Loucy (cell line): Measurements from ENCODE around the gene CCDC28A.

Experiments
- H2AFZ ChIP-seq: fragments of 200-600 bp; sonication (generic); 2 replicates; pipeline ENCODE4 v1.6.0; 2016; ENCODE audit warnings: antibody characterized with exemption, mild to moderate bottlenecking, low read length, moderate library complexity
- H3F3A ChIP-seq: fragments of 200-600 bp; 2 replicates; pipeline ENCODE4 v1.6.0; 2016; ENCODE audit warnings: antibody characterized with exemption, low read depth, mild to moderate bottlenecking
- H3K27me3 ChIP-seq: fragments of 200-600 bp; sonication (generic); 2 replicates; pipeline ENCODE4 v1.6.1; 2014; ENCODE audit warnings: low read length, mild to moderate bottlenecking; ENCODE audit not compliant: insufficient read depth, poor library complexity, severe bottlenecking
- H3K36me3 ChIP-seq: fragments of 200-600 bp; sonication (generic); 2 replicates; pipeline ENCODE4 v1.6.1; 2016; ENCODE audit warnings: low read length; ENCODE audit not compliant: insufficient read depth
- H3K4me1 ChIP-seq: fragments of 200-600 bp; sonication (generic); 2 replicates; pipeline ENCODE4 v1.5.1; 2014; ENCODE audit warnings: low read length, mild to moderate bottlenecking; ENCODE audit not compliant: insufficient read depth, poor library complexity, severe bottlenecking
- H3K4me2 ChIP-seq: fragments of 200-600 bp; sonication (generic); 2 replicates; pipeline ENCODE4 v1.6.0; 2014; ENCODE audit warnings: antibody characterized with exemption, low read length, low read depth, mild to moderate bottlenecking; ENCODE audit not compliant: poor library complexity, severe bottlenecking
- H3K4me3 ChIP-seq: fragments of 200-600 bp; sonication (generic); 2 replicates; pipeline ENCODE4 v1.5.1; 2014; ENCODE audit warnings: low read length, mild to moderate bottlenecking, mixed read lengths; ENCODE audit not compliant: poor library complexity, severe bottlenecking
- H3K79me2 ChIP-seq: fragments of 200-600 bp; sonication (generic); 2 replicates; pipeline ENCODE4 v1.6.1; 2014; ENCODE audit warnings: low read length; ENCODE audit not compliant: insufficient read depth
- H3K9ac ChIP-seq: fragments of 200-600 bp; sonication (generic); 2 replicates; pipeline ENCODE4 v1.6.0; 2014; ENCODE audit warnings: mild to moderate bottlenecking, low read depth, low read length, moderate library complexity; ENCODE audit not compliant: poor library complexity, severe bottlenecking
- H3K9me2 ChIP-seq: fragments of 200-600 bp; sonication (generic); replicated peaks from 2 replicates; pipeline ENCODE4 v1.6.1; 2016; ENCODE audit warnings: low read depth, low read length, mixed read lengths
- H3K9me3 ChIP-seq: fragments of 200-600 bp; sonication (generic); 2 replicates; pipeline ENCODE4 v1.6.1; 2014; ENCODE audit warnings: mild to moderate bottlenecking, antibody characterized with exemption, low read length, low read depth; ENCODE audit not compliant: insufficient read depth
- H4K20me1 ChIP-seq: fragments of 200-600 bp; sonication (generic); 2 replicates; pipeline ENCODE4 v1.6.0; 2014; ENCODE audit warnings: antibody characterized with exemption, low read length, mild to moderate bottlenecking; ENCODE audit not compliant: insufficient read depth, poor library complexity, severe bottlenecking
- EZH2phosphoT487 ChIP-seq: fragments of 200-600 bp; IDR thresholded peaks from 2 replicates; pipeline ENCODE4 v1.6.1; 2018; ENCODE audit warnings: antibody characterized with exemption, mild to moderate bottlenecking, moderate library complexity, borderline replicate concordance
- TF ChIP-seq, protein P1 (sequence below): fragments of 200-600 bp; sonication (generic); conservative IDR thresholded peaks from 2 replicates; pipeline ENCODE4 v1.5.1; 2014; ENCODE audit warnings: mild to moderate bottlenecking, antibody characterized with exemption, low read length

Gene CCDC28A

DNA sequence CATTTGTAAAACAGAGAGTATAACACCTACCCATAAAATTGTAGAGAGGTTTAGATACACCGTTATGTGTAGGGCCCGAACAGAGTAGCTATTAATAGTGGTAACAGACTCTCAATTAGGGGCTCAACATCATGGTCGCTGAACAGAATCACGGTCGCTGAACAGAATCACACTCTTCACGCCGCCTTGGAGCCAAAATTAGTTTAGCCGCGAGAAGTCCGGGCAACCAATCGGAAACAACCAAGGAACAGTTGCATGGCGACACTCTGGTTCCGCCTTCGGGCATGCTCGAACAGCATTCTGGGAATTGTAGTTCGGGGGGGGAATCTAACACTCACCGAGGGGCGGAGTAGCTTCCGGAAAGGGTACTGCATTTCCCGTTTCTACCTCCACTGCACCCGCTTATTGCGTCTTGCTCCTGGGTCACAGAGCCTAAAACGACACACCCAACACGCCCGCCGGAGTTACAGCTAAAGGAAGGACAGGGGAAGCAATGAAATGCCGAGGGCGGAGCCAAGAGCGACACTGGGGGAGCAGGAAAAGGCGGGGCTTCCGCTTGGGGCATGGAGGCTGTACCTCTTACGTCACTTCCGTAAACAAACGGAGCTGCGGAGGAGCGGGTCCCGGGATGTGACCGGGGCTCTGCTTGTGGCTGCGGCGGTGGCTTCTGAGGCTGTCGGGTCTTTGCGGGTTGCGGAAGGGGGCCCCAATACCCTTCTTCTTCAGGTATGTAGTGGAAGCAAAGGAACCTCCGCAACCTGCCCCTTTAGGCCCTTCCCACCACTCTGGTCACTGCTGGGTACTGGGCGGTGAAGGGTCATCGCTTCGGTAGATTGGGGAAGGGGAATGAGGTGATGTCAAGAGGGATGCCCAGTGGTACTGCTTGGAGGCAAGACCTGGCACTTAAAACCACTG, at the start of gene CCDC28A:
Gene CCDC28A (plus strand): TSS at position 593 of the 915 bp plus-strand sequence. CDS start 2,352 bp downstream, outside the sequence.
- H3K9me2 ChIP-seq, result no peaks in the 10 kb centered on the region
- H3K27me3 ChIP-seq, result no peaks in the 10 kb centered on the region
- H3K4me3 ChIP-seq, result peak within 1 kb of the TSS; percentile 81
- TF ChIP-seq, protein P1, sequence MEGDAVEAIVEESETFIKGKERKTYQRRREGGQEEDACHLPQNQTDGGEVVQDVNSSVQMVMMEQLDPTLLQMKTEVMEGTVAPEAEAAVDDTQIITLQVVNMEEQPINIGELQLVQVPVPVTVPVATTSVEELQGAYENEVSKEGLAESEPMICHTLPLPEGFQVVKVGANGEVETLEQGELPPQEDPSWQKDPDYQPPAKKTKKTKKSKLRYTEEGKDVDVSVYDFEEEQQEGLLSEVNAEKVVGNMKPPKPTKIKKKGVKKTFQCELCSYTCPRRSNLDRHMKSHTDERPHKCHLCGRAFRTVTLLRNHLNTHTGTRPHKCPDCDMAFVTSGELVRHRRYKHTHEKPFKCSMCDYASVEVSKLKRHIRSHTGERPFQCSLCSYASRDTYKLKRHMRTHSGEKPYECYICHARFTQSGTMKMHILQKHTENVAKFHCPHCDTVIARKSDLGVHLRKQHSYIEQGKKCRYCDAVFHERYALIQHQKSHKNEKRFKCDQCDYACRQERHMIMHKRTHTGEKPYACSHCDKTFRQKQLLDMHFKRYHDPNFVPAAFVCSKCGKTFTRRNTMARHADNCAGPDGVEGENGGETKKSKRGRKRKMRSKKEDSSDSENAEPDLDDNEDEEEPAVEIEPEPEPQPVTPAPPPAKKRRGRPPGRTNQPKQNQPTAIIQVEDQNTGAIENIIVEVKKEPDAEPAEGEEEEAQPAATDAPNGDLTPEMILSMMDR, result no peak
- TF ChIP-seq EZH2phosphoT487, result no peak
- H2AFZ ChIP-seq, result peak within 1 kb of the TSS; percentile 85
- no peaks in the 10 kb centered on the region for H3K36me3 ChIP-seq
- no peaks in the 10 kb centered on the region for H4K20me1 ChIP-seq
- H3K4me2 ChIP-seq, result peak within 1 kb of the TSS; percentile 84
- peak within 1 kb of the TSS; percentile 79 for H3K9ac ChIP-seq
- no peaks in the 10 kb centered on the region for H3K9me3 ChIP-seq
- H3K79me2 ChIP-seq, result peaks cover 25% of the 10 kb centered on the region
- no peaks in the 10 kb centered on the region for H3F3A ChIP-seq
- peaks cover 31% of the 10 kb centered on the region for H3K4me1 ChIP-seq

DNA sequence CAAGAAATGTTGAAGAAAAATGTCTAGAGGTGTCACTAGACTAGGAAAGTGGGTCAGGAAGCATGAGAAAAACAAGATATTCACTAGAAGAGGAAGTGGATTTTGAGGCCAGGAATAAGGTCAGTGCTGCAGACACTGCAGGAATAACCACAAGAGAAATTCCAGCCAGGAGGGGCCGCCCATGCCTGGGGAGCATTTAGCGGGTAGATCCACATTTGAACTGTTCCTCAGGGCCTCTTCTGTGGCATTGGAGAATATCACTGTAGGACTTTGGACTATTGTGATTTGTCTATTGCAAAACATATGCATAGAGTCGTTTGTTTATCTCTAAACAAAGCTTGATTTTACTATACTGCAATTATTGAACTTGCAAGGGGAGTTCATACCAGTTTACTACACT, 49.6 kb upstream of the CCDC28A start:
- H2AFZ ChIP-seq, result no peak overlapping the region

GRCh38 chr6:138726066-138726756, 47.4 kb upstream of the CCDC28A start:
- no peak overlapping the region for H3K4me3 ChIP-seq
- TF ChIP-seq EZH2phosphoT487, result no peak
- TF ChIP-seq, protein P1, result no peak
- peaks cover 28% of the 10 kb centered on the region for H3K4me1 ChIP-seq
- H4K20me1 ChIP-seq, result no peaks in the 10 kb centered on the region
- H2AFZ ChIP-seq, result no peak overlapping the region
- no peak overlapping the region for H3K9ac ChIP-seq
- no peaks in the 10 kb centered on the region for H3K9me2 ChIP-seq
- no peaks in the 10 kb centered on the region for H3K27me3 ChIP-seq
- no peaks in the 10 kb centered on the region for H3K9me3 ChIP-seq
- no peak overlapping the region for H3K4me2 ChIP-seq
- no peaks in the 10 kb centered on the region for H3K36me3 ChIP-seq
- no peaks in the 10 kb centered on the region for H3K79me2 ChIP-seq
- H3F3A ChIP-seq, result 0 out of 2 replicates have a peak, but pooled peaks cover 7% of the 10 kb centered on the region

More for the DNA sequence above, 49.6 kb upstream of the CCDC28A start:
- H3K4me3 ChIP-seq, result no peak overlapping the region
- no peaks in the 10 kb centered on the region for H3K27me3 ChIP-seq
- no peak overlapping the region for H3K9ac ChIP-seq
- H3F3A ChIP-seq, result 0 out of 2 replicates have a peak, but pooled peaks cover 7% of the 10 kb centered on the region
- no peaks in the 10 kb centered on the region for H4K20me1 ChIP-seq
- H3K4me1 ChIP-seq, result peaks cover 27% of the 10 kb centered on the region
- H3K9me3 ChIP-seq, result no peaks in the 10 kb centered on the region
- TF ChIP-seq, protein P1, result no peak
- TF ChIP-seq EZH2phosphoT487, result no peak
- no peaks in the 10 kb centered on the region for H3K36me3 ChIP-seq
- H3K9me2 ChIP-seq, result no peaks in the 10 kb centered on the region
- H3K79me2 ChIP-seq, result no peaks in the 10 kb centered on the region
- peak overlapping the region; percentile 45 for H3K4me2 ChIP-seq
